Suprapubic skin (tissue), 4 donors: ENCODE data around the gene PACRG. TPM values are rescaled to one million over a fixed set of nuclear protein-coding genes. Genes with fewer than 3 reads are reported as not detected.

Experiments used
- DNase-seq, 2 donors: peaks; one replicate each; pipeline ENCODE4 v3.0.0-alpha.2; 2019; ENCODE audit warnings: low spot score in 2 of 2
- H3K27ac ChIP-seq: fragments of 200-600 bp; sonication (generic); one replicate; pipeline ENCODE4 v1.5.1; 2019
- H3K27me3 ChIP-seq: fragments of 200-600 bp; sonication (generic); one replicate; pipeline ENCODE4 v1.5.1; 2019
- H3K36me3 ChIP-seq: fragments of 200-600 bp; sonication (generic); one replicate; pipeline ENCODE4 v1.5.1; 2019
- H3K4me1 ChIP-seq: fragments of 200-600 bp; sonication (generic); one replicate; pipeline ENCODE4 v1.5.1; 2019
- H3K4me3 ChIP-seq: fragments of 200-600 bp; sonication (generic); one replicate; pipeline ENCODE4 v1.5.1; 2019; ENCODE audit warnings: mild to moderate bottlenecking
- H3K9me3 ChIP-seq: fragments of 200-600 bp; sonication (generic); one replicate; pipeline ENCODE4 v1.5.1; 2019
- CTCF ChIP-seq, 2 donors: fragments of 200-600 bp in 1 of 2; fragments of 450-650 bp in 1 of 2; sonication (generic) in 1 of 2; IDR thresholded peaks; one replicate each; pipeline ENCODE4 v1.5.1; 2016 to 2019; ENCODE audit warnings: antibody characterized with exemption in 2 of 2, mild to moderate bottlenecking in 1 of 2, moderate library complexity in 1 of 2
- EP300 ChIP-seq: sonication (generic); formaldehyde crosslinking; IDR thresholded peaks from one replicate; pipeline ENCODE4 v1.6.1; 2017; ENCODE audit warnings: antibody characterized with exemption
- POLR2A ChIP-seq, 2 donors: fragments of 450-650 bp; IDR thresholded peaks; one replicate each; pipeline ENCODE4 v1.6.1; 2017; ENCODE audit warnings: antibody characterized with exemption in 2 of 2, mild to moderate bottlenecking in 2 of 2, moderate library complexity in 2 of 2
- POLR2AphosphoS5 ChIP-seq, 3 donors: sonication (generic); formaldehyde crosslinking; IDR thresholded peaks; one replicate each; pipeline ENCODE4 v1.6.1; 2017; ENCODE audit warnings: antibody characterized with exemption in 3 of 3
- WGBS: methylation state at CpG from one replicate; pipeline ENCODE4 v1.1.5; 2018; 5-methylcytosine and 5-hydroxymethylcytosine counted together
- total RNA-seq, 4 donors: library from RNA; depleted of rRNA; stranded (reverse); fragments of >200 nt; gene quantifications; one replicate each; pipeline ENCODE4 v1.1.0, GENCODE V29; 2016

The PACRG gene
- total RNA-seq, 4 donors from 2014 or later = 1.1 to 2.3 (median 2.0) TPM

- 71% methylated on average over 1 of the region's 1 CpG for WGBS
- Histone ChIP-seq H3K27ac (no peak overlapping the region), H3K36me3 (no peaks in the 10 kb centered on the region), H3K4me1 (no peaks in the 10 kb centered on the region), H3K9me3 (no peaks in the 10 kb centered on the region), H3K4me3 (no peak overlapping the region), H3K27me3 (no peaks in the 10 kb centered on the region)
- DNase-seq = no peak
- TF ChIP-seq POLR2A (IDR thresholded peaks at IDR 0.05) = no peak
Observed at GRCh38 chr6:162965366-162965765, 237.6 kb downstream of the PACRG start.

- TF ChIP-seq POLR2AphosphoS5 (IDR thresholded peaks at IDR 0.05) (no peak), CTCF (IDR thresholded peaks at IDR 0.05) (no peak), POLR2A (IDR thresholded peaks at IDR 0.05) (no peak), EP300 (no peak)
- H3K27ac ChIP-seq = no peak overlapping the region
- H3K27me3 ChIP-seq = no peaks in the 10 kb centered on the region
- no peak for DNase-seq
- H3K36me3 ChIP-seq = no peaks in the 10 kb centered on the region
- no peaks in the 10 kb centered on the region for H3K9me3 ChIP-seq
- no peak overlapping the region for H3K4me3 ChIP-seq
- H3K4me1 ChIP-seq = no peaks in the 10 kb centered on the region
- WGBS = 59% methylated on average over 10 of the region's 10 CpGs
Observed at GRCh38 chr6:162970246-162970645, 242.5 kb downstream of the PACRG start.

- WGBS = 97% methylated on average over 7 of the region's 7 CpGs
- no peak overlapping the region for H3K4me3 ChIP-seq
- no peaks in the 10 kb centered on the region for H3K9me3 ChIP-seq
- DNase-seq = no peak
- H3K27me3 ChIP-seq = no peaks in the 10 kb centered on the region
- no peak overlapping the region for H3K27ac ChIP-seq
- H3K4me1 ChIP-seq = no peaks in the 10 kb centered on the region
- TF ChIP-seq POLR2A (IDR thresholded peaks at IDR 0.05) (no peak), POLR2AphosphoS5 (IDR thresholded peaks at IDR 0.05) (no peak), CTCF (IDR thresholded peaks at IDR 0.05) (no peak), EP300 (no peak)
- H3K36me3 ChIP-seq = no peaks in the 10 kb centered on the region
Observed at GRCh38 chr6:162971356-162971755, 243.6 kb downstream of the PACRG start.

- WGBS = 75% methylated on average over 7 of the region's 7 CpGs
- no peak overlapping the region for H3K27ac ChIP-seq
- no peak overlapping the region for H3K4me3 ChIP-seq
- no peaks in the 10 kb centered on the region for H3K9me3 ChIP-seq
- TF ChIP-seq CTCF (IDR thresholded peaks at IDR 0.05) = no peak
- TF ChIP-seq POLR2A (IDR thresholded peaks at IDR 0.05) = no peak
- no peak for TF ChIP-seq POLR2AphosphoS5 (IDR thresholded peaks at IDR 0.05)
- no peak for TF ChIP-seq EP300
- H3K4me1 ChIP-seq = no peaks in the 10 kb centered on the region
- H3K36me3 ChIP-seq = no peaks in the 10 kb centered on the region
- no peaks in the 10 kb centered on the region for H3K27me3 ChIP-seq
- DNase-seq = no peak
Observed at GRCh38 chr6:162973151-162973872, 245.5 kb downstream of the PACRG start.

GRCh38 chr6:162973980-162974379, 246.2 kb downstream of the PACRG start:
- no peak for DNase-seq
- H3K36me3 ChIP-seq = no peaks in the 10 kb centered on the region
- H3K27me3 ChIP-seq = no peaks in the 10 kb centered on the region
- no peak overlapping the region for H3K27ac ChIP-seq
- H3K9me3 ChIP-seq = no peaks in the 10 kb centered on the region
- no peak overlapping the region for H3K4me3 ChIP-seq
- TF ChIP-seq POLR2AphosphoS5 (IDR thresholded peaks at IDR 0.05) = no peak
- TF ChIP-seq EP300 = no peak
- TF ChIP-seq POLR2A (IDR thresholded peaks at IDR 0.05) = no peak
- no peak for TF ChIP-seq CTCF (IDR thresholded peaks at IDR 0.05)
- no peaks in the 10 kb centered on the region for H3K4me1 ChIP-seq
- WGBS = 77% methylated on average over 5 of the region's 5 CpGs

- no peak for DNase-seq
- Histone ChIP-seq H3K4me3 (no peak overlapping the region), H3K4me1 (no peaks in the 10 kb centered on the region), H3K27ac (no peak overlapping the region), H3K36me3 (no peaks in the 10 kb centered on the region), H3K9me3 (no peaks in the 10 kb centered on the region), H3K27me3 (no peaks in the 10 kb centered on the region)
- WGBS = 87% methylated on average over 6 of the region's 6 CpGs
- no peak for TF ChIP-seq POLR2A (IDR thresholded peaks at IDR 0.05)
- TF ChIP-seq EP300 = no peak
- no peak for TF ChIP-seq CTCF (IDR thresholded peaks at IDR 0.05)
- no peak for TF ChIP-seq POLR2AphosphoS5 (IDR thresholded peaks at IDR 0.05)
Observed at GRCh38 chr6:162974685-162975084, 246.9 kb downstream of the PACRG start.
